Measurements from ENCODE around the gene DSN1.

- TF ChIP-seq CTCF (IDR thresholded peaks at IDR 0.05) (no peak), POLR2A (IDR thresholded peaks at IDR 0.05) (no peak)
These were observed 22.1 kb upstream of the DSN1 start for GRCh38 chr20:36795691-36796090.

Measured in body of pancreas (tissue), 4 donors.